Testis (tissue), 3 donors: Measurements from ENCODE around the gene MARK2. TPM values are rescaled to one million over a fixed set of nuclear protein-coding genes. Genes with fewer than 3 reads are reported as not detected.

Experiments
- DNase-seq: peaks from one replicate; pipeline ENCODE4 v3.0.0-alpha.2; 2019
- H3K27ac ChIP-seq, 2 donors: fragments of 200-600 bp; sonication (generic); one replicate each; pipeline ENCODE4 v1.5.1; 2019
- H3K27me3 ChIP-seq: fragments of 200-600 bp; sonication (generic); one replicate; pipeline ENCODE4 v1.5.1; 2019
- H3K36me3 ChIP-seq: fragments of 200-600 bp; sonication (generic); one replicate; pipeline ENCODE4 v1.5.1; 2017; ENCODE audit warnings: low read depth; ENCODE audit errors: missing control alignments
- H3K4me1 ChIP-seq: fragments of 200-600 bp; sonication (generic); one replicate; pipeline ENCODE4 v1.5.1; 2019
- H3K4me3 ChIP-seq, 2 donors: fragments of 200-600 bp; sonication (generic); one replicate each; pipeline ENCODE4 v1.5.1; 2017 to 2019
- H3K9me3 ChIP-seq: fragments of 200-600 bp; sonication (generic); one replicate; pipeline ENCODE4 v1.5.1; 2017
- POLR2A ChIP-seq: fragments of 450-650 bp; IDR thresholded peaks from one replicate; pipeline ENCODE4 v1.6.1; 2017; ENCODE audit warnings: antibody characterized with exemption, mild to moderate bottlenecking, moderate library complexity
- WGBS, 2 donors: methylation state at CpG; one replicate each; pipeline ENCODE4 v1.1.5; 2018; 5-methylcytosine and 5-hydroxymethylcytosine counted together
- intact Hi-C: fragments of 100-400 bp; cut with DNase I; formaldehyde crosslinking; loops from one replicate; pipeline ENCODE4 v1.15.1; 2023; ENCODE audit warnings: low total_unique reads
- polyA plus RNA-seq: library from polyadenylated mRNA; stranded (reverse); fragments of 350-450 nt; fragmentation: Illumina TruSeq; extraction: RNeasy Lipid Tissue Mini Kit (QIAGEN cat#74804); gene quantifications from one replicate; pipeline ENCODE4 v1.2.3, GENCODE V29; 2014; ENCODE audit warnings: low read depth, low replicate concordance; ENCODE audit not compliant: insufficient read depth
- total RNA-seq, 2 donors: library from RNA; depleted of rRNA; stranded (reverse); fragments of >200 nt; gene quantifications; one replicate each; pipeline ENCODE4 v1.2.3, GENCODE V29; 2016
- TF ChIP-seq, protein P1 (sequence below), 3 experiments: fragments of 450-650 bp in 2 of 3; fragments of 200-600 bp in 1 of 3; sonication (generic) in 1 of 3; IDR thresholded peaks; one replicate each; pipeline ENCODE4 v1.5.1; 2016 to 2019; ENCODE audit warnings: antibody characterized with exemption in 3 of 3, mild to moderate bottlenecking in 2 of 3, moderate library complexity in 1 of 3

MARK2 gene
- total and polyA plus RNA-seq, 3 donors from 2014 or later, result 24.7 to 52.8 (median 51.7) TPM

GRCh38 chr11:63841554-63841953, 2.6 kb downstream of the MARK2 start:
- Histone ChIP-seq H3K27ac (no peak overlapping the region), H3K36me3 (no peaks in the 10 kb centered on the region), H3K27me3 (no peaks in the 10 kb centered on the region), H3K4me3 (no peak overlapping the region), H3K4me1 (peaks cover 30% of the 10 kb centered on the region), H3K9me3 (no peaks in the 10 kb centered on the region)
- 35 to 36% methylated on average over 3 of the region's 3 CpGs for WGBS, 2 donors
- no peak for DNase-seq
- intact Hi-C loops, result no loop called here
- no peak for TF ChIP-seq POLR2A
- TF ChIP-seq, protein P1, sequence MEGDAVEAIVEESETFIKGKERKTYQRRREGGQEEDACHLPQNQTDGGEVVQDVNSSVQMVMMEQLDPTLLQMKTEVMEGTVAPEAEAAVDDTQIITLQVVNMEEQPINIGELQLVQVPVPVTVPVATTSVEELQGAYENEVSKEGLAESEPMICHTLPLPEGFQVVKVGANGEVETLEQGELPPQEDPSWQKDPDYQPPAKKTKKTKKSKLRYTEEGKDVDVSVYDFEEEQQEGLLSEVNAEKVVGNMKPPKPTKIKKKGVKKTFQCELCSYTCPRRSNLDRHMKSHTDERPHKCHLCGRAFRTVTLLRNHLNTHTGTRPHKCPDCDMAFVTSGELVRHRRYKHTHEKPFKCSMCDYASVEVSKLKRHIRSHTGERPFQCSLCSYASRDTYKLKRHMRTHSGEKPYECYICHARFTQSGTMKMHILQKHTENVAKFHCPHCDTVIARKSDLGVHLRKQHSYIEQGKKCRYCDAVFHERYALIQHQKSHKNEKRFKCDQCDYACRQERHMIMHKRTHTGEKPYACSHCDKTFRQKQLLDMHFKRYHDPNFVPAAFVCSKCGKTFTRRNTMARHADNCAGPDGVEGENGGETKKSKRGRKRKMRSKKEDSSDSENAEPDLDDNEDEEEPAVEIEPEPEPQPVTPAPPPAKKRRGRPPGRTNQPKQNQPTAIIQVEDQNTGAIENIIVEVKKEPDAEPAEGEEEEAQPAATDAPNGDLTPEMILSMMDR (IDR thresholded peaks at IDR 0.05), result no peak

GRCh38 chr11:63843041-63843440, 4.1 kb downstream of the MARK2 start:
- Histone ChIP-seq H3K27me3 (no peaks in the 10 kb centered on the region), H3K4me1 (peaks cover 22% of the 10 kb centered on the region), H3K27ac (no peak overlapping the region), H3K4me3 (no peak overlapping the region), H3K36me3 (no peaks in the 10 kb centered on the region), H3K9me3 (no peaks in the 10 kb centered on the region)
- whole genome bisulfite sequencing, 2 donors, result 32 to 65% methylated on average over 1 of the region's 1 CpG
- TF ChIP-seq POLR2A, result no peak
- TF ChIP-seq, protein P1 (IDR thresholded peaks at IDR 0.05), result no peak
- intact Hi-C loops, result no loop called here
- DNase-seq, result no peak

- no peak for DNase-seq
- Histone ChIP-seq H3K9me3 (no peaks in the 10 kb centered on the region), H3K27ac (no peak overlapping the region), H3K36me3 (no peaks in the 10 kb centered on the region), H3K4me1 (peaks cover 19% of the 10 kb centered on the region), H3K4me3 (no peak overlapping the region), H3K27me3 (no peaks in the 10 kb centered on the region)
- WGBS, 2 donors, result 87 to 100% methylated on average over 4 of the region's 4 CpGs
- intact Hi-C loops, result no loop called here
- TF ChIP-seq, protein P1 (IDR thresholded peaks at IDR 0.05), result no peak
- no peak for TF ChIP-seq POLR2A
Observed at GRCh38 chr11:63844836-63845235, 5.9 kb downstream of the MARK2 start.

DNA sequence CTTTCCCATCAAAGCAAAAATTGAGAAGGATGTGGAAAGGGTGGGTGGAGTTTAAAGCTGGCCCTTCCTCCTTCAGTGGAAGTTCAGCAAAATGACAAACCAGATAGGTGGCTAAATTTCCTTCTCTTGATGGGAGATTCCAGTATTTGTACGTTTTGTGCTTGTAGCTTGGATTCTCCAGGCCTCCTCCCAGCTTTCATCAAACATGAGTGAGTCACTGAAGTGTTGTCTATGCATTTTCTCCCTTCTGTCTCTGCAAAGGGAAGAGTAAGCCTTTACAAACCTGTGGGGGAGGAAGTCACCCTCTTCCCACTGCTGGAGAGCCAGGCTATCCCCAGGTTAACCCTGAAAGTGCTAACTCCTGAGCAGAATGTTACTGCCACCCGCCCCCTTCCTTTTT, 6.4 kb downstream of the MARK2 start:
- H3K27me3 ChIP-seq, result no peaks in the 10 kb centered on the region
- H3K36me3 ChIP-seq, result no peaks in the 10 kb centered on the region
- no peak overlapping the region for H3K4me3 ChIP-seq
- intact Hi-C loops, result no loop called here
- no peak for TF ChIP-seq POLR2A
- TF ChIP-seq, protein P1 (IDR thresholded peaks at IDR 0.05), result no peak
- 37 to 55% methylated on average over 2 of the region's 2 CpGs for WGBS, 2 donors
- no peaks in the 10 kb centered on the region for H3K9me3 ChIP-seq
- DNase-seq, result no peak
- peaks cover 16% of the 10 kb centered on the region for H3K4me1 ChIP-seq
- H3K27ac ChIP-seq, result no peak overlapping the region

GRCh38 chr11:63845911-63846310, 7.0 kb downstream of the MARK2 start:
- Histone ChIP-seq H3K36me3 (no peaks in the 10 kb centered on the region), H3K4me3 (no peak overlapping the region), H3K9me3 (no peaks in the 10 kb centered on the region), H3K4me1 (peaks cover 15% of the 10 kb centered on the region), H3K27me3 (no peaks in the 10 kb centered on the region), H3K27ac (no peak overlapping the region)
- TF ChIP-seq, protein P1 (IDR thresholded peaks at IDR 0.05), result no peak
- no peak for TF ChIP-seq POLR2A
- DNase-seq, result no peak
- intact Hi-C loops, result no loop called here
- WGBS, 2 donors, result 70 to 87% methylated on average over 7 of the region's 7 CpGs
